Activated CD4-positive, alpha-beta T cell treated with anti-CD3 and anti-CD28 coated beads, Interleukin-2, amount 50 U/mL, for 48 hours (primary cell): ENCODE measurements around the gene CHD1L.
A peak's percentile ranks its signal among the peaks of the same experiment; 100 is the strongest.
"Not testable (repeated sequence)": the region's sequence is repeated elsewhere in the genome, so short reads cannot be mapped to it uniquely, and the experiment has no call there.

Experiments used
- DNase-seq, 2 experiments: peaks; one replicate each; pipeline ENCODE4 v3.0.0-alpha.2; 2020

CHD1L gene

GRCh38 chr1:147235822-147236221 lies 6.7 kb upstream of the CHD1L start:
- no peak for DNase-seq

DNA sequence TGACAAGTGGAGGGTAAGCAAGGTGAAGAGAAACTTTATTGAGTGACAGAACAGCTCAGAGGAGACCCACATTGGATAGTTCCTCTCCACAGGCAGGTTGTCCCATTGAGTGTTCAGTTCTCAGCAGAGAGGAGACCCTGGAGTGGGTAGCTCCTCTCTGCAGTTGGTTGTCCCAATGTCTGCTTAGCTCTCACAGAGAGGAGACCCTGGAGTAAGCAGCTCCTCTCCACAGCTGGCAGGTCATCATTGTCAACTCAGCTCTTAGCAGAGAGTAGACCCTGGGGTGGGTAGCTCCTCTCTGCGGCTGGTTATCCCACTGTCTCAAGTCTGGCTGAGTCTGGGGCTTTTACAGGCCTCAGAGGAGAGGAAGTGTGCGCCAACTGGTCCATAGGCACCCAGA lies 6.0 kb upstream of the CHD1L start:
- DNase-seq: no peak

GRCh38 chr1:147236959-147237791 lies 5.3 kb upstream of the CHD1L start:
- no peak for DNase-seq

GRCh38 chr1:147238053-147238902 lies 4.2 kb upstream of the CHD1L start:
- DNase-seq: no peak

DNA sequence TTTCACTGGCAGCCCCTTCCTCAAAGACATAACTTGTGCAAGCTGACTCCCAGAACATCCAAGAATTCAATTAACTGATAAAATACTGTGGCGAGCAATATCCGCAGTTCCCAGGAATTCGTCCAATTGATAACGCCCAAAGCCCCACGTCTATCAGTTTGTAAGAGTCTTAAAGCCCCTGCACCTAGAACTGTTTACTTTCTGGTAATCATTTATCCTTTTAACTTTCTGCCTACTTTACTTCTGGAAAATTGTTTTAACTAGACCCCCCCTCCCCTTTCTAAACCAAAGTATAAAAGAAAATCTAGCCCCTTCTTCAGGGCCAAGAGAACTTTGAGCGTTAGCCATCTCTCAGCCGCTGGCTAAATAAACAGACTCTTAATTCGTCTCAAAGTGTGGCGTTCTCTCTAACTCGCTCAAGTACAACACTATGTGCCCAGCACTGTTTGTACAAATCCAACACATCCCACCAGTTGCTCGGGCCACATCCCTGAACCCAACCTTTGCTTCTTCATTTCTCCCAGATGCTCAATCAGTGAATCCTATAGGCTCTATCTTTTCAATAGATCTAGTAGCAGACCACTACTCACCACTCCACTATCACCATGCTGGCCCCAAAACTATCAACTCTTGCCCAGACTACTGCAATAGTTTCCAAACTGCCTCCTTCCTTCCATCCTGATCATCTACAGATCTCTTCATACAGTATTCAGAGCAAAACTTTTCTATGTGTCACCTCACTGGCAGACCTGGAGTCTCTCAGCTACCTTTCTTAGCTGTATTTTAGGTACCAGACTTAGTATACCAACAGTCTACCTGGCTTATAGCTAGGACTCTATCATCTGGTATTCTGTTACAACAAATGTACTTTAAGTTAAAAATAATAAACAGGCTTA lies 3.3 kb upstream of the CHD1L start:
- DNase-seq: no peak

- DNase-seq: not testable (repeated sequence)
Observed at GRCh38 chr1:147240131-147240721, 2.3 kb upstream of the CHD1L start.

GRCh38 chr1:147241934-147242448 lies 493 bp upstream of the CHD1L start:
- DNase-seq: no peak

DNA sequence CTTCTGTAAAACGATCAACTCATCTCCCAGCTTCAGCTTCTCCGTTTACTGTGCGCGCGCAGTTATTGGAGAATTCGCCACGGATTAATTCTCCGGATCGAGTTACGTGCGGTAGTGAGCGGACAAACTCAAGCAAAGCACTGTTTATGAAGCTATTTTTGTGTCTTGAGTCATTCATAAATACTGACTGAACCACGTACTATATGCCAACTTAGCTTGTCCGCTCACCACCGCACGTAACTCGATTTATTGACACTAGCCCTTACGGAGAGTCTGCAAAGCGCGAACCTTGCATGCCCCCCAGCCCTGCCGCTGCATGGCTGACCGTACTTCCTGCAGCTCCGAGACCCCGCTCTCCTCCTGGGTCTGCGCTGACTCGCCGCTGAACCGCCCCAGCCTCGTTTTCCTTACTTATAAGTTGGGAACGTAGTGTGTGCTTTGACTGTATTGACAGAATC lies 773 bp downstream of the CHD1L start:
- DNase-seq: peak; percentile 38 to 39

DNA sequence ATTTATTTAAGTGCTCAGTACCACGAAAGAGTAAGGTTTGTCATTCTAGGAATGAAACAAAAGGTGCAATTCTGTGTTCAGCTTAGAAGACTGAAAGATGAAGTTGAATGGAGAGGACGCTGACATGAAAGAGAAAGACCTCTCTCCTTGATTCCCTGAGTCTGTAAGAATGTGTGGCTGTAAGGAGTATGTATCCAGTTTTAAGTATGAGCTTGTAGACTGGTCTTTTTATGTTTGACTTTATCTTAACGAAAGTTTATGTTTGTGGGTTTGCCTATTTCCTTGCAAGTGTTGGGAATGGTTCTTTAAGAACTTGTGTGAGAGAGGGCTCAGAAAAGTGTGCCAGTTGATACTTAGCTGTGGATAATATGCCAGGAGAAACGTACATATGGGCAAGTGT lies 1.4 kb downstream of the CHD1L start:
- no peak for DNase-seq

DNA sequence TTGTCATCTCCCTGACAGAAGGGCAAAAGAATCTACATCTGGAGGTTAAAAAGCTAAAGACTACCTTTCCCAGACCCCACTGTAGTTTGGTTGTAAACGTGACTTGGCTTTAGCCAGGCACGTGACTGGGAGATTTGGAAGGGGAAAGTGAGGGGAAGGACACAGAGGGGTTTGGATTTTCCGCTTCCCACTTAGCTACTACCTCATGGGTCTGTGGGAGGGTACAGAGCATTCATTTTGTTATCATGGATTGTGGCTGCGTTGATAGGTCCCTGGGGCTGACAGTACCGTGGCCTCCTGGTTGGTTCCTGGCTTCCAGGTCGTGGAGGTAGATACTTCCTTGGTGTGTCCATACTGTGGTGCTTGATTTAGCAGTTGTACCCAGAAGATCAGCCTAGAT lies 2.6 kb downstream of the CHD1L start:
- no peak for DNase-seq

GRCh38 chr1:147245586-147246021 lies 3.1 kb downstream of the CHD1L start:
- no peak for DNase-seq

GRCh38 chr1:147246044-147246690 lies 3.7 kb downstream of the CHD1L start:
- DNase-seq: no peak

- DNase-seq: no peak
Observed at GRCh38 chr1:147246910-147247655, 4.6 kb downstream of the CHD1L start.

DNA sequence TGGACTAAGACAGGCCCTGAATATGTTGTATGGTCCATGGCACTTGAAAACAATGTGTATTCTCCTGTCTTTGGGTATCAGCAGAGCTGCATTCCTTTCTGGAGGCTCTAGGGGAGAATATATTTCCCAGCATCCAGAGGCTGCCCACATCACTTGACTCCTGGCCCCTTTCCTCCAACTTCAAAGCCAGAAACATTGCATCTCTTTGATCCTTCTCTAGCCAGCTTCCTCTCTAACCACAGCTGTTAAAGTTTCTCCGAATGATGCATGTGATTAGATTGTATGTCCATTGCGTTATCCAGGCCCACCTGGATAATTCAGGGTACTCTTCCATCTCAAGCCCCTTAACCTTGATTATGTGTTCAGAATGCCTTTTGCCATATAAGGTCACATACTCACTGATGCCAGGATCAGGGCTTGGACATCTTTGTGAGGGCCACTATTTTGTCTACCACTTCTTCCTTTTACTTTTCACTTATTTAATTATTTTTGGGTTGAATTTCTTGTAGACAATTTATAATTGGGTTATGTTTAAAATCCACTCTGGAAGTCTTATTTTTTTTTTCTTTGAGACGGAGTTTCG lies 5.3 kb downstream of the CHD1L start:
- DNase-seq: no peak

- DNase-seq: no peak
Observed at GRCh38 chr1:147252540-147252939, 10.1 kb downstream of the CHD1L start.

- no peak for DNase-seq
Observed at GRCh38 chr1:147260956-147261355, 18.5 kb downstream of the CHD1L start.

GRCh38 chr1:147264158-147264768 lies 21.8 kb downstream of the CHD1L start:
- DNase-seq: no peak

GRCh38 chr1:147266381-147266780 lies 23.9 kb downstream of the CHD1L start:
- DNase-seq: no peak

GRCh38 chr1:147267711-147268110 lies 25.2 kb downstream of the CHD1L start:
- no peak for DNase-seq

- no peak for DNase-seq
Observed at GRCh38 chr1:147270721-147271120, 28.2 kb downstream of the CHD1L start.
